HG03575 (cell line): ENCODE results near the gene PPP2R2B.
"Not testable (repeated sequence)": the region's sequence is repeated elsewhere in the genome, so short reads cannot be mapped to it uniquely, and the experiment has no call there.

ENCODE experiments used
- ATAC-seq: cut with Tn5 transposase; IDR thresholded peaks from one replicate; pipeline ENCODE4 v1.9.1; 2021; ENCODE audit not compliant: unreplicated experiment, insufficient number of reproducible peaks, low FRiP score; ENCODE audit errors: extremely low read depth

Gene PPP2R2B

GRCh38 chr5:146643776-146644175 is 234.8 kb downstream of the PPP2R2B start:
- no peak for ATAC-seq

GRCh38 chr5:146642410-146642809 is 236.1 kb downstream of the PPP2R2B start:
- ATAC-seq, result no peak

- ATAC-seq, result no peak
Measured at GRCh38 chr5:146641941-146642340, 236.6 kb downstream of the PPP2R2B start.

GRCh38 chr5:146640285-146640896 is 238.2 kb downstream of the PPP2R2B start:
- ATAC-seq, result no peak

- no peak for ATAC-seq
Measured at GRCh38 chr5:146635443-146635842, 243.1 kb downstream of the PPP2R2B start.

GRCh38 chr5:146633323-146633764 is 245.2 kb downstream of the PPP2R2B start:
- ATAC-seq, result no peak

- no peak for ATAC-seq
Measured at GRCh38 chr5:146632620-146633322, 245.8 kb downstream of the PPP2R2B start.

- ATAC-seq, result no peak
Measured at GRCh38 chr5:146630472-146630871, 248.1 kb downstream of the PPP2R2B start.

GRCh38 chr5:146628950-146629349 is 249.6 kb downstream of the PPP2R2B start:
- ATAC-seq, result no peak

- no peak for ATAC-seq
Measured at GRCh38 chr5:146626936-146627335, 251.6 kb downstream of the PPP2R2B start.

- ATAC-seq, result no peak
Measured at GRCh38 chr5:146624179-146624578, 254.4 kb downstream of the PPP2R2B start.

GRCh38 chr5:146623666-146624065 is 254.9 kb downstream of the PPP2R2B start:
- ATAC-seq, result no peak

- ATAC-seq, result no peak
Measured at GRCh38 chr5:146623009-146623408, 255.5 kb downstream of the PPP2R2B start.

GRCh38 chr5:146622391-146622790 is 256.2 kb downstream of the PPP2R2B start:
- ATAC-seq, result no peak

- no peak for ATAC-seq
Measured at GRCh38 chr5:146620669-146621051, 257.9 kb downstream of the PPP2R2B start.

GRCh38 chr5:146620031-146620668 is 258.4 kb downstream of the PPP2R2B start:
- ATAC-seq, result no peak

GRCh38 chr5:146618434-146618833 is 260.1 kb downstream of the PPP2R2B start:
- ATAC-seq, result no peak

- not testable (repeated sequence) for ATAC-seq
Measured at GRCh38 chr5:146609731-146610130, 268.8 kb downstream of the PPP2R2B start.

GRCh38 chr5:146607659-146608332 is 270.8 kb downstream of the PPP2R2B start:
- no peak for ATAC-seq

- no peak for ATAC-seq
Measured at GRCh38 chr5:146606893-146607292, 271.7 kb downstream of the PPP2R2B start.
